GM23338 (cell line): ENCODE results near the gene CHIC2. TPM values are rescaled to one million over a fixed set of nuclear protein-coding genes. Genes with fewer than 3 reads are reported as not detected.

Source experiments
- ATAC-seq: fragments of 200-7000 bp; cut with Tn5 transposase; 3 replicates; pipeline ENCODE4 v1.9.1; 2020
- DNase-seq: peaks from one replicate; pipeline ENCODE4 v3.0.0-alpha.2; 2015; ENCODE audit warnings: low spot score
- H2AFZ ChIP-seq: fragments of 200-600 bp; sonication (generic); 2 replicates; pipeline ENCODE4 v1.8.0; 2016; ENCODE audit warnings: antibody characterized with exemption, mild to moderate bottlenecking, moderate library complexity
- H3F3A ChIP-seq: fragments of 200-600 bp; sonication (generic); replicated peaks from 2 replicates; pipeline ENCODE4 v1.8.0; 2017; ENCODE audit warnings: antibody characterized with exemption, mixed run types, low read depth
- H3K27ac ChIP-seq: fragments of 200-600 bp; sonication (generic); 2 replicates; pipeline ENCODE4 v1.6.1; 2016; ENCODE audit warnings: low read depth
- H3K27me3 ChIP-seq: fragments of 200-600 bp; sonication (generic); 2 replicates; pipeline ENCODE4 v1.8.0; 2016; ENCODE audit warnings: mild to moderate bottlenecking, mixed run types, moderate library complexity; ENCODE audit not compliant: insufficient read depth
- H3K36me3 ChIP-seq: fragments of 200-600 bp; sonication (generic); 2 replicates; pipeline ENCODE4 v1.8.0; 2016; ENCODE audit warnings: mild to moderate bottlenecking; ENCODE audit not compliant: insufficient read depth
- H3K4me1 ChIP-seq: fragments of 200-600 bp; sonication (generic); 2 replicates; pipeline ENCODE4 v1.8.0; 2016; ENCODE audit warnings: mild to moderate bottlenecking, moderate library complexity; ENCODE audit not compliant: insufficient read depth
- H3K4me2 ChIP-seq: fragments of 200-600 bp; sonication (generic); 2 replicates; pipeline ENCODE4 v1.7.1; 2017; ENCODE audit warnings: mixed run types
- H3K4me3 ChIP-seq: fragments of 200-600 bp; sonication (generic); 2 replicates; pipeline ENCODE4 v1.6.1; 2016; ENCODE audit warnings: mixed run types
- H3K79me2 ChIP-seq: fragments of 200-600 bp; sonication (generic); replicated peaks from 2 replicates; pipeline ENCODE4 v1.8.0; 2017; ENCODE audit warnings: mild to moderate bottlenecking; ENCODE audit not compliant: insufficient read depth
- H3K9me2 ChIP-seq: fragments of 200-600 bp; sonication (generic); 2 replicates; pipeline ENCODE4 v1.8.0; 2017; ENCODE audit not compliant: insufficient read depth
- H4K20me1 ChIP-seq: fragments of 200-600 bp; sonication (generic); replicated peaks from 2 replicates; pipeline ENCODE4 v1.8.0; 2017; ENCODE audit warnings: mild to moderate bottlenecking; ENCODE audit not compliant: insufficient read depth
- H3K27ac Mint-ChIP-seq: 2 replicates; pipeline ENCODE4 v1.8.0; 2020; ENCODE audit warnings: inconsistent platforms, mild to moderate bottlenecking, moderate library complexity, mixed read lengths
- H3K27me3 Mint-ChIP-seq: 3 replicates; pipeline ENCODE4 v1.8.0; 2022; ENCODE audit warnings: low read depth, mild to moderate bottlenecking, moderate library complexity, mixed read lengths, inconsistent platforms; ENCODE audit not compliant: insufficient read depth, poor library complexity
- H3K36me3 Mint-ChIP-seq: 3 replicates; pipeline ENCODE4 v1.8.0; 2021; ENCODE audit warnings: low read depth, mild to moderate bottlenecking, inconsistent platforms, moderate library complexity, mixed read lengths
- H3K4me1 Mint-ChIP-seq: 3 replicates; pipeline ENCODE4 v1.8.0; 2020; ENCODE audit warnings: mild to moderate bottlenecking, inconsistent platforms, mixed read lengths
- H3K4me3 Mint-ChIP-seq: 3 replicates; pipeline ENCODE4 v1.8.0; 2021; ENCODE audit warnings: moderate library complexity, mild to moderate bottlenecking, inconsistent platforms, mixed read lengths
- H3K9me3 Mint-ChIP-seq: 3 replicates; pipeline ENCODE4 v1.8.0; 2020; ENCODE audit warnings: moderate library complexity, mild to moderate bottlenecking, inconsistent platforms, mixed read lengths
- CREB1 ChIP-seq: fragments of 250-450 bp; sonication (Bioruptor Pico); IDR thresholded peaks from 2 replicates; pipeline ENCODE4 v1.5.0; 2020; ENCODE audit warnings: low read depth, mild to moderate bottlenecking, moderate library complexity
- JUNB ChIP-seq: IDR thresholded peaks from one replicate; pipeline ENCODE4 v1.6.1; 2016; ENCODE audit warnings: antibody characterized with exemption; ENCODE audit not compliant: unreplicated experiment
- ZNF331 ChIP-seq: fragments of 250-450 bp; sonication (Bioruptor Pico); IDR thresholded peaks from 2 replicates; pipeline ENCODE4 v1.5.0; 2020; ENCODE audit warnings: low read depth, mild to moderate bottlenecking, moderate library complexity
- polyA plus RNA-seq: library from polyadenylated mRNA; unstranded; fragments of >200 nt; fragmentation: Nextera tagmentation; extraction: Ambion mirVana; gene quantifications from 2 replicates; pipeline ENCODE4 v1.2.1, GENCODE V29; 2016
- total RNA-seq: library from RNA; depleted of rRNA; stranded (reverse); fragments of >200 nt; shearing (Covaris generic); gene quantifications from 2 replicates; pipeline ENCODE4 v1.2.3, GENCODE V29; 2014
- TF ChIP-seq, protein P1 (sequence below): fragments of 250-450 bp; sonication (Bioruptor Pico); IDR thresholded peaks from 2 replicates; pipeline ENCODE4 v1.5.0; 2020; ENCODE audit warnings: mild to moderate bottlenecking, moderate library complexity
- TF ChIP-seq, protein P2 (sequence below): IDR thresholded peaks from one replicate; pipeline ENCODE4 v1.6.1; 2018; ENCODE audit warnings: antibody characterized with exemption; ENCODE audit not compliant: unreplicated experiment

Gene CHIC2
- total and polyA plus RNA-seq, 2 experiments from 2014 or later, result 17.2 to 18.3 TPM

DNA sequence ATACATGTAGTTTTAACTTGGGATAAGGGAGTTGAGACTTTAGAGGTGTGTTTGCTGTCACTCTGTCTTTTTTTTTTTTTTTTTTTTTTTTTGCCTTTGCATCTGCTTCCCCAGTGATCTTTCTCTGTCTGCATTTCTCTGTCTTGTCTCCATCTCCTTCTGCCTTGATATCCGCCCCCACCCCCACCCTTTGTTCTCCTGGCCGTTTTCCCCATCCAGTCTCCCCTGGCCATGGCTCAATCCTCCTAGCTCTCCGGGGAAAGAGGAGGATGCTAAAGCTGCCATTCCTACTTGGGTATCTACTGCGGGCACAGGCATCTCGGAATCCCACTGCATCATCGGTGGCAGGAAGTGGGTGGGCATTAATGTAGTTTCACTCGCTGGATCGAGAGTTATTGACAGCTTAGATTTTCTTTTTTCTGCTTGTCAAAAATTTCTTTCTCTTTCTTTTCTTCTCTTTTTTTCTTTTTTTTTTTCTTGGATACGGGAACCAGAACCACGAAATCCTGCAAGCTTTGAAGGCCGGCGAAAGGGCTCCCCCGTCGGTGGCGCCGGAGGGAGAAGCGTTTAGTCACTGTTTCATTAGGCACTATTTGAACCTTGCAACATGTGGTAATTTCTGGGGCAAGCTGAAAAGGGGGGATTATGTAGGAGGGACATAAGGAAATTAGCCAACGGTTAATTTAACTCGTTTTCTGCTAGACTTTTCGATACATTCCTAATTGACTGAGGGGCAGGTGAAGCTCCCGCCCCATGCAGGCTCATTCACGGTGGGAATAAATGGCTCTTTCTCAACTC lies 43.7 kb upstream of the CHIC2 start (continued):
- TF ChIP-seq, protein P1, sequence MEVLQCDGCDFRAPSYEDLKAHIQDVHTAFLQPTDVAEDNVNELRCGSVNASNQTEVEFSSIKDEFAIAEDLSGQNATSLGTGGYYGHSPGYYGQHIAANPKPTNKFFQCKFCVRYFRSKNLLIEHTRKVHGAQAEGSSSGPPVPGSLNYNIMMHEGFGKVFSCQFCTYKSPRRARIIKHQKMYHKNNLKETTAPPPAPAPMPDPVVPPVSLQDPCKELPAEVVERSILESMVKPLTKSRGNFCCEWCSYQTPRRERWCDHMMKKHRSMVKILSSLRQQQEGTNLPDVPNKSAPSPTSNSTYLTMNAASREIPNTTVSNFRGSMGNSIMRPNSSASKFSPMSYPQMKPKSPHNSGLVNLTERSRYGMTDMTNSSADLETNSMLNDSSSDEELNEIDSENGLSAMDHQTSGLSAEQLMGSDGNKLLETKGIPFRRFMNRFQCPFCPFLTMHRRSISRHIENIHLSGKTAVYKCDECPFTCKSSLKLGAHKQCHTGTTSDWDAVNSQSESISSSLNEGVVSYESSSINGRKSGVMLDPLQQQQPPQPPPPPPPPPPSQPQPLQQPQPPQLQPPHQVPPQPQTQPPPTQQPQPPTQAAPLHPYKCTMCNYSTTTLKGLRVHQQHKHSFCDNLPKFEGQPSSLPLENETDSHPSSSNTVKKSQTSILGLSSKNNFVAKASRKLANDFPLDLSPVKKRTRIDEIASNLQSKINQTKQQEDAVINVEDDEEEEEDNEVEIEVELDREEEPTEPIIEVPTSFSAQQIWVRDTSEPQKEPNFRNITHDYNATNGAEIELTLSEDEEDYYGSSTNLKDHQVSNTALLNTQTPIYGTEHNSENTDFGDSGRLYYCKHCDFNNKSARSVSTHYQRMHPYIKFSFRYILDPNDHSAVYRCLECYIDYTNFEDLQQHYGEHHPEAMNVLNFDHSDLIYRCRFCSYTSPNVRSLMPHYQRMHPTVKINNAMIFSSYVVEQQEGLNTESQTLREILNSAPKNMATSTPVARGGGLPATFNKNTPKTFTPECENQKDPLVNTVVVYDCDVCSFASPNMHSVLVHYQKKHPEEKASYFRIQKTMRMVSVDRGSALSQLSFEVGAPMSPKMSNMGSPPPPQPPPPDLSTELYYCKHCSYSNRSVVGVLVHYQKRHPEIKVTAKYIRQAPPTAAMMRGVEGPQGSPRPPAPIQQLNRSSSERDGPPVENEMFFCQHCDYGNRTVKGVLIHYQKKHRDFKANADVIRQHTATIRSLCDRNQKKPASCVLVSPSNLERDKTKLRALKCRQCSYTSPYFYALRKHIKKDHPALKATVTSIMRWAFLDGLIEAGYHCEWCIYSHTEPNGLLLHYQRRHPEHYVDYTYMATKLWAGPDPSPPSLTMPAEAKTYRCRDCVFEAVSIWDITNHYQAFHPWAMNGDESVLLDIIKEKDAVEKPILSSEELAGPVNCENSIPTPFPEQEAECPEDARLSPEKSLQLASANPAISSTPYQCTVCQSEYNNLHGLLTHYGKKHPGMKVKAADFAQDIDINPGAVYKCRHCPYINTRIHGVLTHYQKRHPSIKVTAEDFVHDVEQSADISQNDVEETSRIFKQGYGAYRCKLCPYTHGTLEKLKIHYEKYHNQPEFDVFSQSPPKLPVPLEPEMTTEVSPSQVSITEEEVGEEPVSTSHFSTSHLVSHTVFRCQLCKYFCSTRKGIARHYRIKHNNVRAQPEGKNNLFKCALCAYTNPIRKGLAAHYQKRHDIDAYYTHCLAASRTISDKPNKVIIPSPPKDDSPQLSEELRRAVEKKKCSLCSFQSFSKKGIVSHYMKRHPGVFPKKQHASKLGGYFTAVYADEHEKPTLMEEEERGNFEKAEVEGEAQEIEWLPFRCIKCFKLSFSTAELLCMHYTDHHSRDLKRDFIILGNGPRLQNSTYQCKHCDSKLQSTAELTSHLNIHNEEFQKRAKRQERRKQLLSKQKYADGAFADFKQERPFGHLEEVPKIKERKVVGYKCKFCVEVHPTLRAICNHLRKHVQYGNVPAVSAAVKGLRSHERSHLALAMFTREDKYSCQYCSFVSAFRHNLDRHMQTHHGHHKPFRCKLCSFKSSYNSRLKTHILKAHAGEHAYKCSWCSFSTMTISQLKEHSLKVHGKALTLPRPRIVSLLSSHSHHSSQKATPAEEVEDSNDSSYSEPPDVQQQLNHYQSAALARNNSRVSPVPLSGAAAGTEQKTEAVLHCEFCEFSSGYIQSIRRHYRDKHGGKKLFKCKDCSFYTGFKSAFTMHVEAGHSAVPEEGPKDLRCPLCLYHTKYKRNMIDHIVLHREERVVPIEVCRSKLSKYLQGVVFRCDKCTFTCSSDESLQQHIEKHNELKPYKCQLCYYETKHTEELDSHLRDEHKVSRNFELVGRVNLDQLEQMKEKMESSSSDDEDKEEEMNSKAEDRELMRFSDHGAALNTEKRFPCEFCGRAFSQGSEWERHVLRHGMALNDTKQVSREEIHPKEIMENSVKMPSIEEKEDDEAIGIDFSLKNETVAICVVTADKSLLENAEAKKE (CRISPR knock-in tag), result no peak
- TF ChIP-seq CREB1 (CRISPR knock-in tag), result no peak

DNA sequence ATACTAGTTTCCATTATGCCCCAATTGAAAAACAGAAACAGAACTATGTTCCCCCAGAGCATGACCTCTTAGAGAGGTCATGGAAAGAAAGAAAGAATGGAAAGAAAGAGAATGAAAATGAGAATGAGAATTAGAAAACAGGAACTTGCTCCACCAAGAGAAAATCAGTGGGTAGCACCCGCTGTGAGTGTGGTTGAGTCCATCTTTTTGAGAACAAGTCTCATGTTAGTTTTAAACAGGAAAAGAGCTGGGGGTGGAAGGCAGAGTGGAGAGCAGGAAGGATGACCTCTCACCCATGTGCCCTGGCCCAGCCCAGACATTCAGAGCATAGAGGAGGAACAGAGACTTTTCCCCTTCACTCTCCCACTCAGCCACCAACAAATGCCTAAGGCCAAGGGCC lies 40.5 kb upstream of the CHIC2 start:
- Histone ChIP-seq H3F3A (peaks cover 32% of the 10 kb centered on the region), H3K4me3 (peak overlapping the region; percentile 54), H3K36me3 (no peaks in the 10 kb centered on the region), H4K20me1 (peaks cover 9% of the 10 kb centered on the region; the same call in 1 of the 2 replicates), H3K27me3 (peaks cover 93% of the 10 kb centered on the region), H2AFZ (no peak overlapping the region), H3K4me2 (peak overlapping the region; percentile 84; the same call in 1 of the 2 replicates), H3K79me2 (no peaks in the 10 kb centered on the region), H3K4me1 (peaks cover 79% of the 10 kb centered on the region), H3K27ac (no peak overlapping the region), H3K9me2 (no peaks in the 10 kb centered on the region)
- no peak overlapping the region for H3K27ac Mint-ChIP-seq
- peaks cover 72% of the 10 kb centered on the region for H3K4me1 Mint-ChIP-seq
- H3K4me3 Mint-ChIP-seq, result peak overlapping the region; percentile 66; the same call in 2 of the 3 replicates
- ATAC-seq (no peak), DNase-seq (no peak)
- H3K9me3 Mint-ChIP-seq, result no peaks in the 10 kb centered on the region
- peaks cover 97% of the 10 kb centered on the region for H3K27me3 Mint-ChIP-seq
- H3K36me3 Mint-ChIP-seq, result no peaks in the 10 kb centered on the region
- TF ChIP-seq JUNB, result no peak
- no peak for TF ChIP-seq CREB1 (CRISPR knock-in tag)
- TF ChIP-seq ZNF331 (CRISPR knock-in tag), result no peak
- TF ChIP-seq, protein P2, sequence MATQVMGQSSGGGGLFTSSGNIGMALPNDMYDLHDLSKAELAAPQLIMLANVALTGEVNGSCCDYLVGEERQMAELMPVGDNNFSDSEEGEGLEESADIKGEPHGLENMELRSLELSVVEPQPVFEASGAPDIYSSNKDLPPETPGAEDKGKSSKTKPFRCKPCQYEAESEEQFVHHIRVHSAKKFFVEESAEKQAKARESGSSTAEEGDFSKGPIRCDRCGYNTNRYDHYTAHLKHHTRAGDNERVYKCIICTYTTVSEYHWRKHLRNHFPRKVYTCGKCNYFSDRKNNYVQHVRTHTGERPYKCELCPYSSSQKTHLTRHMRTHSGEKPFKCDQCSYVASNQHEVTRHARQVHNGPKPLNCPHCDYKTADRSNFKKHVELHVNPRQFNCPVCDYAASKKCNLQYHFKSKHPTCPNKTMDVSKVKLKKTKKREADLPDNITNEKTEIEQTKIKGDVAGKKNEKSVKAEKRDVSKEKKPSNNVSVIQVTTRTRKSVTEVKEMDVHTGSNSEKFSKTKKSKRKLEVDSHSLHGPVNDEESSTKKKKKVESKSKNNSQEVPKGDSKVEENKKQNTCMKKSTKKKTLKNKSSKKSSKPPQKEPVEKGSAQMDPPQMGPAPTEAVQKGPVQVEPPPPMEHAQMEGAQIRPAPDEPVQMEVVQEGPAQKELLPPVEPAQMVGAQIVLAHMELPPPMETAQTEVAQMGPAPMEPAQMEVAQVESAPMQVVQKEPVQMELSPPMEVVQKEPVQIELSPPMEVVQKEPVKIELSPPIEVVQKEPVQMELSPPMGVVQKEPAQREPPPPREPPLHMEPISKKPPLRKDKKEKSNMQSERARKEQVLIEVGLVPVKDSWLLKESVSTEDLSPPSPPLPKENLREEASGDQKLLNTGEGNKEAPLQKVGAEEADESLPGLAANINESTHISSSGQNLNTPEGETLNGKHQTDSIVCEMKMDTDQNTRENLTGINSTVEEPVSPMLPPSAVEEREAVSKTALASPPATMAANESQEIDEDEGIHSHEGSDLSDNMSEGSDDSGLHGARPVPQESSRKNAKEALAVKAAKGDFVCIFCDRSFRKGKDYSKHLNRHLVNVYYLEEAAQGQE, result no peak
